RPMI7951 (cell line): ENCODE data around the gene AP5S1. TPM values are rescaled to one million over a fixed set of nuclear protein-coding genes. Genes with fewer than 3 reads are reported as not detected.
"Not testable (repeated sequence)": the region's sequence is repeated elsewhere in the genome, so short reads cannot be mapped to it uniquely, and the experiment has no call there.

ENCODE experiments used
- DNase-seq: peaks from one replicate; pipeline ENCODE4 v3.0.0-alpha.2; 2012; ENCODE audit warnings: low read depth
- total RNA-seq: library from RNA; depleted of rRNA; stranded (reverse); fragments of >200 nt; shearing (Covaris generic); gene quantifications from 2 replicates; pipeline ENCODE4 v1.2.3, GENCODE V29; 2014

AP5S1 gene
- total RNA-seq, 1 experiment from 2014 or later = 29.7 TPM

GRCh38 chr20:3842348-3842930 is 22.1 kb downstream of the AP5S1 start:
- peak; percentile 23 for DNase-seq

- peak; percentile 90 for DNase-seq
These were observed 23.1 kb downstream of the AP5S1 start for GRCh38 chr20:3843490-3843889.

- DNase-seq = not testable (repeated sequence)
These were observed 23.8 kb downstream of the AP5S1 start for GRCh38 chr20:3843990-3844619.

- DNase-seq = no peak
These were observed 26.0 kb downstream of the AP5S1 start for GRCh38 chr20:3846378-3846739.

GRCh38 chr20:3846740-3847428 is 26.5 kb downstream of the AP5S1 start, which contains the start of gene MAVS:
Gene MAVS, plus strand, starts transcription at chr20:3846834. Its CDS starts 7,791 bp downstream, at chr20:3854625.
- DNase-seq = peak; percentile 88

GRCh38 chr20:3847429-3847940 is 27.1 kb downstream of the AP5S1 start:
- no peak for DNase-seq

- DNase-seq = no peak
These were observed 28.2 kb downstream of the AP5S1 start for GRCh38 chr20:3848565-3848964.

GRCh38 chr20:3854462-3854871 is 34.1 kb downstream of the AP5S1 start:
- DNase-seq = no peak

- DNase-seq = no peak
These were observed 37.1 kb downstream of the AP5S1 start for GRCh38 chr20:3857405-3857804.

GRCh38 chr20:3858689-3859088 is 38.3 kb downstream of the AP5S1 start:
- DNase-seq = no peak

GRCh38 chr20:3861191-3861590 is 40.8 kb downstream of the AP5S1 start:
- no peak for DNase-seq

GRCh38 chr20:3862333-3862732 is 42.0 kb downstream of the AP5S1 start:
- no peak for DNase-seq

- DNase-seq = no peak
These were observed 43.0 kb downstream of the AP5S1 start for GRCh38 chr20:3863317-3863716.

GRCh38 chr20:3864518-3864917 is 44.2 kb downstream of the AP5S1 start:
- DNase-seq = no peak

- DNase-seq = no peak
These were observed 45.0 kb downstream of the AP5S1 start for GRCh38 chr20:3865152-3865886.

- no peak for DNase-seq
These were observed 45.6 kb downstream of the AP5S1 start for GRCh38 chr20:3865887-3866407.

- no peak for DNase-seq
These were observed 46.1 kb downstream of the AP5S1 start for GRCh38 chr20:3866464-3866863.

- DNase-seq = no peak
These were observed 47.5 kb downstream of the AP5S1 start for GRCh38 chr20:3867802-3868201.

GRCh38 chr20:3869839-3870634 is 49.7 kb downstream of the AP5S1 start:
- DNase-seq = no peak

- peak; percentile 59 for DNase-seq
These were observed 51.4 kb downstream of the AP5S1 start for GRCh38 chr20:3871550-3872265.
